B cell (primary cell): ENCODE measurements around the gene PEX14. TPM values are rescaled to one million over a fixed set of nuclear protein-coding genes. Genes with fewer than 3 reads are reported as not detected.

Experiments
- ATAC-seq: fragments of 200-7000 bp; cut with Tn5 transposase; one replicate; pipeline ENCODE4 v1.10.0; 2021; ENCODE audit warnings: low read depth, mild to moderate bottlenecking, moderate number of reproducible peaks, moderate library complexity
- CTCF ChIA-PET: fragments of 350-600 bp; sonication (Branson Sonifier 250); formaldehyde crosslinking; loops from one replicate; lab custom pipeline; 2021; ENCODE audit warnings: antibody characterized with exemption, inconsistent platforms; lab: Charles Lee
- POLR2A ChIA-PET: fragments of 350-600 bp; sonication (Branson Sonifier 250); formaldehyde crosslinking; loops from one replicate; lab custom pipeline; 2021; ENCODE audit warnings: antibody characterized with exemption; lab: Charles Lee
- DNase-seq: peaks from one replicate; pipeline ENCODE4 v3.0.0; 2013
- H2AFZ ChIP-seq: 2 replicates; pipeline ENCODE4 v1.6.1; 2012; ENCODE audit warnings: mild to moderate bottlenecking, low read depth, low read length; ENCODE audit not compliant: insufficient read depth, poor library complexity, severe bottlenecking
- H3K27ac ChIP-seq, 2 donors: 1 replicate in 1 of 2; 2 replicates in 1 of 2; pipeline ENCODE4 v1.5.1; 2012 to 2013; ENCODE audit warnings: low read length in 2 of 2, mild to moderate bottlenecking in 2 of 2, moderate library complexity in 1 of 2
- H3K27me3 ChIP-seq, 4 experiments: fragments of 200-600 bp in 1 of 4; sonication (generic) in 1 of 4; replicated peaks in 1 of 4; 1 replicate in 2 of 4; 2 replicates in 2 of 4; pipeline versions ENCODE4 v1.6.1 to v1.7.0; 2013 to 2016; ENCODE audit warnings: low read length in 3 of 4, mild to moderate bottlenecking in 2 of 4, mixed read lengths in 1 of 4, moderate library complexity in 1 of 4; ENCODE audit not compliant: insufficient read depth in 4 of 4, control insufficient read depth in 3 of 4; ENCODE audit errors: control extremely low read depth in 1 of 4
- H3K36me3 ChIP-seq, 2 experiments: replicated peaks in 1 of 2; 1 replicate in 1 of 2; 2 replicates in 1 of 2; pipeline versions ENCODE4 v1.6.1 to v1.7.1; 2013; ENCODE audit warnings: low read length in 1 of 2; ENCODE audit not compliant: insufficient read depth in 2 of 2, control insufficient read depth in 1 of 2; ENCODE audit errors: control extremely low read depth in 1 of 2, extremely low read depth in 1 of 2
- H3K4me1 ChIP-seq, 2 donors: fragments of 200-600 bp in 1 of 2; sonication (generic) in 1 of 2; 1 replicate in 1 of 2; 2 replicates in 1 of 2; pipeline versions ENCODE4 v1.5.1 to v1.6.1; 2013 to 2017; ENCODE audit warnings: low read length in 2 of 2; ENCODE audit not compliant: control insufficient read depth in 2 of 2, insufficient read depth in 2 of 2
- H3K4me2 ChIP-seq: replicated peaks from 2 replicates; pipeline ENCODE3; 2012; ENCODE audit warnings: mild to moderate bottlenecking, low read depth, low read length; ENCODE audit not compliant: poor library complexity, severe bottlenecking
- H3K4me3 ChIP-seq, 5 experiments: fragments of 200-600 bp in 1 of 5; sonication (generic) in 1 of 5; 1 replicate in 3 of 5; 2 replicates in 2 of 5; pipeline versions ENCODE4 v1.5.1 to v1.7.0; 2011 to 2016; ENCODE audit warnings: low read length in 4 of 5, mild to moderate bottlenecking in 4 of 5, low read depth in 2 of 5, control low read depth in 1 of 5, moderate library complexity in 1 of 5; ENCODE audit not compliant: insufficient read depth in 1 of 5; ENCODE audit errors: control extremely low read depth in 1 of 5, extremely low read depth in 1 of 5
- H3K79me2 ChIP-seq: fragments of 200-600 bp; sonication (generic); one replicate; pipeline ENCODE4 v1.6.0; 2016; ENCODE audit warnings: low read length; ENCODE audit not compliant: control insufficient read depth, insufficient read depth
- H3K9ac ChIP-seq: fragments of 200-600 bp; sonication (generic); 2 replicates; pipeline ENCODE4 v1.6.1; 2017; ENCODE audit warnings: mild to moderate bottlenecking, low read length, moderate library complexity
- H3K9me3 ChIP-seq, 3 donors: one replicate each; pipeline versions ENCODE4 v1.6.1 to v1.7.1; 2013; ENCODE audit warnings: low read length in 2 of 3; ENCODE audit not compliant: control insufficient read depth in 2 of 3, insufficient read depth in 1 of 3; ENCODE audit errors: control extremely low read depth in 1 of 3
- H4K20me1 ChIP-seq: 2 replicates; pipeline ENCODE4 v1.6.0; 2012; ENCODE audit warnings: mild to moderate bottlenecking, low read length; ENCODE audit not compliant: insufficient read depth, control insufficient read depth, poor library complexity, severe bottlenecking
- H3K27ac Mint-ChIP-seq: one replicate; pipeline ENCODE4 v1.8.0; 2021; ENCODE audit warnings: mixed read lengths
- H3K27me3 Mint-ChIP-seq: one replicate; pipeline ENCODE4 v1.8.0; 2021; ENCODE audit warnings: mixed read lengths
- H3K4me1 Mint-ChIP-seq: one replicate; pipeline ENCODE4 v1.8.0; 2021; ENCODE audit warnings: mixed read lengths
- H3K4me3 Mint-ChIP-seq: one replicate; pipeline ENCODE4 v1.8.0; 2021; ENCODE audit warnings: mixed read lengths
- H3K9me3 Mint-ChIP-seq: one replicate; pipeline ENCODE4 v1.8.0; 2022; ENCODE audit warnings: mixed read lengths; ENCODE audit not compliant: insufficient read depth
- EZH2 ChIP-seq: IDR thresholded peaks from 2 replicates; pipeline ENCODE4 v1.6.1; 2012; ENCODE audit warnings: borderline replicate concordance, low read depth, mild to moderate bottlenecking, moderate library complexity, low read length; ENCODE audit not compliant: insufficient read depth, poor library complexity, severe bottlenecking
- WGBS: methylation state at CpG from one replicate; pipeline ENCODE4 v1.1.5; 2013; ENCODE audit warnings: missing lambda C conversion rate; ENCODE audit not compliant: insufficient coverage; 5-methylcytosine and 5-hydroxymethylcytosine counted together
- intact Hi-C: fragments of 100-400 bp; cut with micrococcal nuclease; formaldehyde crosslinking; loops from one replicate; pipeline ENCODE4 v1.10.0; 2022
- polyA plus RNA-seq: library from polyadenylated mRNA; depleted of rRNA; stranded (reverse); fragments of >200 nt; gene quantifications from 2 replicates; pipeline ENCODE4 v1.2.3, GENCODE V29; 2012
- total RNA-seq, 2 donors: library from RNA; stranded (reverse); fragments of 120-200 nt in 1 of 2; gene quantifications; 1 replicate in 1 of 2; 2 replicates in 1 of 2; pipeline versions ENCODE4 v1.2.3 to v1.2.4, GENCODE V29; 2013 to 2022
- TF ChIP-seq, protein P1 (sequence below): fragments of 200-600 bp; IDR thresholded peaks from one replicate; pipeline ENCODE4 v1.8.0; 2022; ENCODE audit warnings: antibody characterized with exemption, mild to moderate bottlenecking

PEX14 gene
- total and polyA plus RNA-seq, 2 donors (not counting 1 experiment from before 2014, with no cell fraction given) = 14.1 to 19.3 TPM

DNA sequence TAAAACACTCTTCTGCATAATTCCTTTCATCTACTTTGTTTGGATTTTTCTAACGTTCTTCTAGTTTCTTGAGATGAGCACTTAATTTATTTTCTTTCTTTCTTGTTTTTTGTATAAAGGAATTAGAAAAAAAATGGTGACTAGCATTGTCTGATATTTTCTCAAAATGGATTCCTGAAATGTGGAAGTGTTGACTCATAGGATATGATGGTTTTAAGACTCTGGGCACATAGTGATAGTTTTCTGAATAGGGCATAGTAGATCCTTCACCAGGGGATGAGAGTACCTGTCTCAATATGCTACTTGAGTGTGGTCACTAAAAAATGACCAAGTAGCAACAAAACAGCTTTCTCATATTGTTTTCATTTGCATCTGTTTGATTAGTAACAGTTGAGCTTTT, 100.9 kb downstream of the PEX14 start:
- ATAC-seq = no peak
- H3K36me3 ChIP-seq = peaks cover 0 to 1% of the 10 kb centered on the region in 2 experiments
- H2AFZ ChIP-seq = no peak overlapping the region
- no peak overlapping the region for H3K4me3 ChIP-seq
- POLR2A ChIA-PET = no interaction called here
- CTCF ChIA-PET = no interaction called here
- H3K9me3 ChIP-seq = no peaks in the 10 kb centered on the region
- DNase-seq = no peak
- TF ChIP-seq EZH2 = no peak
- TF ChIP-seq, protein P1, sequence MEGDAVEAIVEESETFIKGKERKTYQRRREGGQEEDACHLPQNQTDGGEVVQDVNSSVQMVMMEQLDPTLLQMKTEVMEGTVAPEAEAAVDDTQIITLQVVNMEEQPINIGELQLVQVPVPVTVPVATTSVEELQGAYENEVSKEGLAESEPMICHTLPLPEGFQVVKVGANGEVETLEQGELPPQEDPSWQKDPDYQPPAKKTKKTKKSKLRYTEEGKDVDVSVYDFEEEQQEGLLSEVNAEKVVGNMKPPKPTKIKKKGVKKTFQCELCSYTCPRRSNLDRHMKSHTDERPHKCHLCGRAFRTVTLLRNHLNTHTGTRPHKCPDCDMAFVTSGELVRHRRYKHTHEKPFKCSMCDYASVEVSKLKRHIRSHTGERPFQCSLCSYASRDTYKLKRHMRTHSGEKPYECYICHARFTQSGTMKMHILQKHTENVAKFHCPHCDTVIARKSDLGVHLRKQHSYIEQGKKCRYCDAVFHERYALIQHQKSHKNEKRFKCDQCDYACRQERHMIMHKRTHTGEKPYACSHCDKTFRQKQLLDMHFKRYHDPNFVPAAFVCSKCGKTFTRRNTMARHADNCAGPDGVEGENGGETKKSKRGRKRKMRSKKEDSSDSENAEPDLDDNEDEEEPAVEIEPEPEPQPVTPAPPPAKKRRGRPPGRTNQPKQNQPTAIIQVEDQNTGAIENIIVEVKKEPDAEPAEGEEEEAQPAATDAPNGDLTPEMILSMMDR = no peak
- H4K20me1 ChIP-seq = no peaks in the 10 kb centered on the region
- Mint-ChIP-seq H3K27me3 (no peaks in the 10 kb centered on the region), H3K4me3 (no peak overlapping the region), H3K4me1 (no peaks in the 10 kb centered on the region), H3K27ac (no peak overlapping the region), H3K9me3 (peaks cover 3% of the 10 kb centered on the region)
- no peak overlapping the region for H3K27ac ChIP-seq
- no peak overlapping the region for H3K9ac ChIP-seq
- H3K79me2 ChIP-seq = peaks cover under 1% of the 10 kb centered on the region
- H3K4me2 ChIP-seq = no peak overlapping the region
- intact Hi-C loops = no loop called here
- H3K27me3 ChIP-seq = no peaks in the 10 kb centered on the region
- WGBS = no CpG with 5 or more reads among the region's 1 CpG
- H3K4me1 ChIP-seq = no peaks in the 10 kb centered on the region

DNA sequence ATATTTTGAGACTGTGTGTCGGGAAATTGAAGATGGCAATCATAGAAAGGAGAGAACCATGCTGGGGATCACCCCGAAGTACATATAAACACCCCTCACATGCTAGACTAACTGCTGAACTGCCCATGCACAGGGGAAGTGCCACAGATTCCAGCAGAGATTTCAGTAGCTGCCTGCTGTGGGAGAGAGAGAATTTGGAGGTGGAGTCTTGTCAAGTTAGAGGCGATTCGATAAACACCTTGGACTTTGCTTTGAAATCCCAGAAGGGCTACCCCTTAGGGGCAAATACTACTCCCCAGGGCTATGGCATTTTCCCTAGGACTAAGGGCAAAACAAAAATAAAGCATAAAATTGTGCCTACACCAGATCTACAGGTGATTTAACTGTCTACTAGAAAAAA, 103.3 kb downstream of the PEX14 start:
- H3K4me3 Mint-ChIP-seq = no peak overlapping the region
- ATAC-seq (no peak), DNase-seq (no peak)
- ChIA-PET CTCF (no interaction called here), POLR2A (no interaction called here)
- H4K20me1 ChIP-seq = no peaks in the 10 kb centered on the region
- H3K36me3 ChIP-seq = peaks cover 0 to 2% of the 10 kb centered on the region in 2 experiments
- WGBS = no CpG with 5 or more reads among the region's 4 CpGs
- H3K9ac ChIP-seq = no peak overlapping the region
- no peaks in the 10 kb centered on the region for H3K4me1 Mint-ChIP-seq
- peaks cover 3% of the 10 kb centered on the region for H3K9me3 Mint-ChIP-seq
- no peaks in the 10 kb centered on the region for H3K79me2 ChIP-seq
- H3K27me3 ChIP-seq = no peaks in the 10 kb centered on the region
- H3K27ac ChIP-seq = no peak overlapping the region
- H3K4me2 ChIP-seq = no peak overlapping the region
- H3K27me3 Mint-ChIP-seq = no peaks in the 10 kb centered on the region
- peaks cover 0 to 3% (median 0%) of the 10 kb centered on the region in 3 donors for H3K9me3 ChIP-seq
- H2AFZ ChIP-seq = no peak overlapping the region
- H3K4me3 ChIP-seq = no peak overlapping the region
- TF ChIP-seq, protein P1 = no peak
- TF ChIP-seq EZH2 = no peak
- no peaks in the 10 kb centered on the region for H3K4me1 ChIP-seq
- H3K27ac Mint-ChIP-seq = no peak overlapping the region
- intact Hi-C loops = no loop called here
